GM20431 (cell line): Measurements from ENCODE around the gene GPRIN1.

Source experiments
- in situ Hi-C: fragments of 300-500 bp; cut with MseI, MboI; formaldehyde crosslinking; loops from one replicate; pipeline ENCODE4 v1.15.0; 2020; ENCODE audit warnings: low sequenced_read_pairs; ENCODE audit not compliant: unreplicated experiment

Gene GPRIN1

DNA sequence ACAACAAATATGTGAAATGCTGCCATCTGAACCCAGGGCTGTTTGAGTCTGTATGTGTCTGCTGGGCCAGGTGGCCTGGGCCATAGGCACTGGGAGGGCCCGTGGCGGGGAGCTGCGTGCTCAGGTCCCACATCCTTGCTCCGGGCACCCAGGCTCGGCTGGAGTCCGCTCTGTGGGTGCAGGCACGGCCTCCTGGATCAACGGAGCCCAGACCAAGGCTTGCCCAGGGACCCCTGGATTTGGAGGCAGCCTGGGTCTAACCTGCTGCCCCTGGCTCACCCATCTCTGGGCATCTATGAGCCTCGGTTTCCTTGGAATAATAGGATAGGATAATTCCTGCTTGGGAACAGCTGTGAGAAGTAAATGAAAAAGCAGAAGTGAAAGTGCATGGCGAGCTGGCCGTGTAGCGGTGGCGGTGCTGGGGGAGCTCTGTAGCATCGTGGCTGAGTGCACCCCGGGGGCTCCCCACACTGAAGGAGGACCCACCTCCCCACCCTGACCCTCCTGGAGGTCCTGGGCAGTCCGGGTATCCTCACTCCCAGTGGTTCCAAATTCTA lies 59.6 kb downstream of the GPRIN1 start:
- in situ Hi-C loops: no loop called here

DNA sequence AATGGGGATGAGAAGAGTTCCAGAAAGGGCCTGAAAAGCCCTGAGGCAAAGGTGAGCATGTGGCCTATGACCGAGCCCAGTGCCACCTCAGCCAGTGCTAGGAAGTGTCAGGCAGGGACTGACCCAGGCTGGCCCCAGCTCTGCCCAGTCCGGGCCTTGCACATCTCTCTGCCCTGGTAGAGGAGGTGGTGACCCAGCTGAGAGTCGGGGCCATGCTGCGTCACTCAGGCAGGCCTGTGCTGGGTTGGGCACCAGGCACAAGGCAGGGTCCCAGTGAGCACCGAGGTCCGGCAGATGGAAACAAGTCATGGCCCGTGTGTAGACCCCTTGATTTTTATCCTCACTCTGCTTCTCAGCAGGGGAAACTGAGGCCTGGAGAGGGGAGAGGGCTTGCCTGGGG lies 60.1 kb downstream of the GPRIN1 start:
- in situ Hi-C loops: no loop called here

DNA sequence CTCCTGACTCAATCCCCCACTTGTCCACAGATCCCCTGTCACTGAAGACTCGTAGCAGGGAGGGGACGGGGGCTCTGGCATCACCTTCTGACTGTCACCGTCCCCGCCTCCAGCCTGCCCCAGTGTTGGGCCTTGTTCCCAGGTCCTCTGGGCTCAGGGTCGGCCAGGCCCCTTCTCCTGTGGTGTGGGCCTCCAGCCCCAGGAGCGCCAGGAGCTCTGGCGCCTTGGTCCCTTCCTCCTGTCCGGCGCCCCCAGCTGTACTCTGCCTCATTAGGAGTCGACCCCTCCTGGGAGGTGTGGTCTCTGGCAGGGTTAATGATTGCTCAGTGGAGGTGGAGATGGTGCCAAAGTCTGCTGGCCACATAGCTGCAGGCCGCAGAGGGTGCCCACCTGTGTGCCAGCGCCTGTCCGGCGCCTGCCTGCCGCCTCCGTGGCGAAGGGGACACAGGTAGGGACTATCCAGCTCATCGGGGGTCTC lies 61.0 kb downstream of the GPRIN1 start, which contains the start of gene CDHR2:
Gene CDHR2, plus strand, starts transcription at position 376 of the 478 bp plus-strand sequence. CDS start 16,011 bp downstream, outside the sequence.
- in situ Hi-C loops: no loop called here

DNA sequence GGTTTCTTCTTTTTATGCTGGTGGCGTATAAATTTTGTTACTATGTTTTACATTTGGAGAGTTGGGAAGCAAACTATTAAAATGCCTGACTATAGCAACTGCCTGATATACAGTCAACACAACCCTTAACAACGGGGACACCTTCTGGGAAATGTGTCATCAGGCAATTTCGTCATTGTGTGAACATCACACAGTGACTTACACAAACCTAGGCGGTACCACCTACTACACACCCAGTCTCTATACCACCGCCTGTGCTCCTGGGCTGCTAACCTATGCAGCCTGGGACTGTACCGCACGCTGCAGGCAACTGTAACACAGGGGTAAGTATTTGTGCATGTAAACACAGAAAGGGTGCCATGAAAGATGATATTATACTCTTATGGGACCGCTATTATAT lies 62.2 kb downstream of the GPRIN1 start:
- in situ Hi-C loops: no loop called here
